H4 (cell line): Measurements from ENCODE around the gene DNAH10. TPM values are rescaled to one million over a fixed set of nuclear protein-coding genes. Genes with fewer than 3 reads are reported as not detected.
"Not testable (repeated sequence)": the region's sequence is repeated elsewhere in the genome, so short reads cannot be mapped to it uniquely, and the experiment has no call there.

Experiments used
- DNase-seq: peaks from one replicate; pipeline ENCODE4 v3.0.0-alpha.2; 2015; ENCODE audit warnings: low spot score
- total RNA-seq: library from RNA; depleted of rRNA; stranded (reverse); fragments of >200 nt; shearing (Covaris generic); gene quantifications from 2 replicates; pipeline ENCODE4 v1.2.3, GENCODE V29; 2014

DNAH10 gene
- total RNA-seq, 1 experiment from 2014 or later: 0.17 TPM

DNA sequence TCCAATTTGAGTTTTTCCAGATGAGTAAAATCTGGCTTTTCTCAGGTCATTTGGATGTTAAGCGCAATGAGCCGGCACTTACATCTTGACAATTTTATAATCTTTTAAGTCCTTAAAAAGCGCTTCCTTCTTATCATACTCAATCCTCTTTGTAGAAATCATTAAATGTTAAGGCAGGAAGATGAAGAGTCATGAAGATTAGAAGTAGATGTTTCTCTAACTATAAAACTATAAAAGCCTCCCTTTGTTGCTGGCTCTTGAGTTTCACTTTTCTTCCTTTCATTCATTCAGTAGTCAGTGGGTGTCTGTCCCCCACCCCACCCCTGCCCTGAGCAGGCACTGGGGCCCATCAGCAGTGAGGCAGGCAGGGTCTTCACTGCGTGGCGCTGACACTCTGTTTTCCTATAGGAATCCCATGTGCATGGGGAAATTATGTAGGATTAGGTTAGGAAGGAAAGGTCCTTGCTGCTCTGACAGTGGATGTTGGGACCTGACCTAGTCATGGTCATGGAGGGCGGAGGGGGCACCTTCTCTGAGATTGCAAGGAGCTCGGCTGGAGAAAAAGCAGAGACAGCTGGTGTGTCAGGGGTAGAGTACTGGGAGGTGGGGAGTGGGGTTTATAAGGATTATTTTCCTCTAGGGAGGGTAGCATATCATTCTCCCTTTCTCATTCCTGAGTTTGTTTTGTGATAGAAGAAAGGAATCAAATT, 144.8 kb downstream of the DNAH10 start:
- DNase-seq: no peak

DNA sequence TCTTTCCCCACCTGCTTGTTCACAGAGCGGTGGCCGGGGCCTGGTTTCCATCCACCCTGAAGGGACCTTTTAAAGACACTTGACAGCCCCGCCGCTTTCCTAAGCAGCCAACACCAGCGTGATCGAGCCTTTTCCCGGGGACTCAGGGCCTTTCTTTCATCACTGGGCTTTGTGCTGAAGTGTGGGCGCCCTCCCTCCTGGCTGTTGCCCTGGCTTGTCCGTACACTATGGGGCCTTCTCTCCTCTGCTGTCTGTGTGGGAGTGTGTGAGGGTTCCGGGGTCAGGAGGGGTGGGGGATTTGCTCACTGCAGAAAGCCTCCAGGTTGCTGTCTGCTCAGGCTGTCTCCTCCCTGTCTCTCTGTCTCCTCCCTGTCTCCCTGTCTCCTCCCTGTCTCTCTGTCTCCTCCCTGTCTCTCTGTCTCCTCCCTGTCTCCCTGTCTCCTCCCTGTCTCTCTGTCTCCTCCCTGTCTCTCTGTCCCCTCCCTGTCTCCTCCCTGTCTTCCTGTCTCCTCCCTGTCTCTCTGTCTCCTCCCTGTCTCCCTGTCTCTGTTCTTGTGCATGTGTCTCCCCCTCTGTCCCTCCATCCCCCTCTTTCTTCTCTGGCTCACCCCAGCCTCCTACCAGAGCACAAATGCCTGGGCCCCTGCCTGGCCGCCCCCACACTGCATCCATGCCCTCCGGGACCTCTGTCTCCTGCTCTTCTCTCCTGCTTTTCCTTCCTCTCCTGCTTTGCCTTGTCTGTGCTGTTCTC, 145.8 kb downstream of the DNAH10 start:
- no peak for DNase-seq

DNA sequence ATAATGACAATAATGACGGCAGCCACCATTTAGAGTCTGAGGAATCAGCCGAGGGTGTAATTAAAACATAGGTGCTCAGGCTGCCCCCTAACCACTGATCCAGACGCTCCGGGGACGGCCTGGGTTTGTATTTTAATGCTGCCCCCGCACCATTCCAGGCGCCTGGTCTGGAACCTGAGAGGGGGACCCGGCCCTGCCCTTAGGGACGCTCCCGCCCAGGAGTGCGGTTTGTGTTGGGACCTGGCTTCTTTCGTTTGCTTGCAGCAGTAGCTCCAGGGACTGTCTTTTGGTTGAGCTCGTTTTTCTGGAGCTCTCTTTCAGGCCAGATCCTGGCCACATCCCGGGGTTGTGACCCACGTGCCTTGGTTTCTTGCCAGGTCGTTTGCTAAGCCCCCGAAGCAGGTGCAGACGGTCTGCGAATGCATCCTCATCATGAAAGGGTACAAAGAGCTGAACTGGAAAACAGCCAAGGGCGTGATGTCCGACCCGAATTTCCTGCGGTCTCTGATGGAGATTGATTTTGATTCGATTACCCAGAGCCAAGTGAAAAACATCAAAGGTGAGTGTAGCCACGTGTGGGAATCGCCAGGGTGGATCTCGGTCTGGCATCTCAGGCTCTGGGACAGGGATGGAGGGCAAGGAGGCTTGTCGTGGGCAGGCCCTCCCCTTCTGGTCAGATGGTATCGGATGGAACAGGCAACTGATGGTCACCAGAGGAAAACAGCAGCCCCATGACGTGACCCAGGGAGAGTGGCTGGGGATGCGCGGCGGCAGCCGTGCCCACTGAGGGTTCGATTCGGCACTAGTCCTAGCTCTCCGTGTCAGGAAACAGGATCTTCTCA, 147.0 kb downstream of the DNAH10 start:
- DNase-seq: no peak

DNA sequence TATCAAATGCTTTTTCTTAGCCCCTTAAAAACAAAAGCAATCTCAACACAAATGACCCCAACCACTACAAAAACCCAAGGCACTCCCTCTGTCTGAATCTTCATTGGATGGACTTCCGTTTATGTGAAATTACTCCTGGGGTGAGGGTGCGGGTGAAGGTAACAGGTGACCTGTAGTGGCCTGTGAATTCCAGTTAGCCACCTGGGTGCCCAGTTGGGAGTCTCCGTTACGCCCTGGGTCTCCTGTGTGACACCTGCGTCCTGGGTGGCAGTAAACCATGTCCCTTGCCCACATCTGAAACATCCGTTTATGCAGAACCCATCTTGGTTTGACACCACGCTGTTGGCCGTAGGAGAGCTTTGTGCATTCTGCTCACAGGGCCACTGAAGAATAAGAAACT, 148.0 kb downstream of the DNAH10 start:
- DNase-seq: no peak

DNA sequence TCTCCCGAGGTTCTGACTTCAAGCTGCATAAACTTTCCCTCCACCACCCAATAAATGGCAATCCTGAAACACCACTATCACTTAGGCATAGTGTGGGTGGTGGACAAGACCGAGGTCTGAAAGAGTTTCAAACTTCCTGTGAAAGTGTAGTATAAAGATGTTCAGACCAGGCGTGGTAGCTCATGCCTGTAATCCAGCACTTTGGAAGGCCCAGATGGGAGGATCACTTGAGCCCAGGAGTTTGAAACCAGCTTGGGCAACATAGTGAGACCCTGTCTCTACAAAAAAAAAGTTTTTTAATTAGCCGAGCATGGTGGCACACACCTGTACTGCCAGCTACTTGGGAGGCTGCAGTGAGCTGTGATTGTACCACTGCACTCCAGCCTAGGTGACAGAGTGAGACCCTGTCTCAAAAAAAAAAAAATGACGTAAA, 148.7 kb downstream of the DNAH10 start:
- no peak for DNase-seq

DNA sequence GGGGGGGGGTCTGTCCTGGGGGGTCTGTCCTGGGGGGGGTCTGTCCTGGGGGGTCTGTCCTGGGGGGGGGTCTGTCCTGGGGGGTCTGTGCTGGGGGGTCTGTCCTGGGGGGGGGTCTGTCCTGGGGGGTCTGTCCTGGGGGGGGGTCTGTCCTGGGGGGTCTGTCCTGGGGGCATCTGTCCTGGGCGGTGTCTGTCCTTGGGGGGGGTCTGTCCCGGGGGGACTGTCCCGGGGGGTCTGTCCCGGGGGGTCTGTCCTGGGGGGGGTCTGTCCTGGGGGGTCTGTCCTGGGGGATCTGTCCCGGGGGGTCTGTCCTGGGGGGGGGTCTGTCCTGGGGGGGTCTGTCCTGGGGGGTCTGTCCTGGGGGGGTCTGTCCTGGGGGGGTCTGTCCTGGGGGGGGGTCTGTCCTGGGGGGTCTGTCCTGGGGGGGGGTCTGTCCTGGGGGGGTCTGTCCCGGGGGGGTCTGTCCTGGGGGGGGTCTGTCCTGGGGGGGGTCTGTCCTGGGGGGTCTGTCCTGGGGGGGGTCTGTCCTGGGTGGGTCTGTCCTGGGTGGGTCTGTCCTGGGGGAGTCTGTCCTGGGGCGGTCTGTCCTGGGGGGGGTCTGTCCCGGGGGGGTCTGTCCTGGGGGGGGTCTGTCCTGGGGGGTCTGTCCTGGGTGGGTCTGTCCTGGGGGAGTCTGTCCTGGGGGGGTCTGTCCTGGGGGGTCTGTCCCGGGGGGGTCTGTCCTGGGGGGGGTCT, 149.7 kb downstream of the DNAH10 start:
- not testable (repeated sequence) for DNase-seq

DNA sequence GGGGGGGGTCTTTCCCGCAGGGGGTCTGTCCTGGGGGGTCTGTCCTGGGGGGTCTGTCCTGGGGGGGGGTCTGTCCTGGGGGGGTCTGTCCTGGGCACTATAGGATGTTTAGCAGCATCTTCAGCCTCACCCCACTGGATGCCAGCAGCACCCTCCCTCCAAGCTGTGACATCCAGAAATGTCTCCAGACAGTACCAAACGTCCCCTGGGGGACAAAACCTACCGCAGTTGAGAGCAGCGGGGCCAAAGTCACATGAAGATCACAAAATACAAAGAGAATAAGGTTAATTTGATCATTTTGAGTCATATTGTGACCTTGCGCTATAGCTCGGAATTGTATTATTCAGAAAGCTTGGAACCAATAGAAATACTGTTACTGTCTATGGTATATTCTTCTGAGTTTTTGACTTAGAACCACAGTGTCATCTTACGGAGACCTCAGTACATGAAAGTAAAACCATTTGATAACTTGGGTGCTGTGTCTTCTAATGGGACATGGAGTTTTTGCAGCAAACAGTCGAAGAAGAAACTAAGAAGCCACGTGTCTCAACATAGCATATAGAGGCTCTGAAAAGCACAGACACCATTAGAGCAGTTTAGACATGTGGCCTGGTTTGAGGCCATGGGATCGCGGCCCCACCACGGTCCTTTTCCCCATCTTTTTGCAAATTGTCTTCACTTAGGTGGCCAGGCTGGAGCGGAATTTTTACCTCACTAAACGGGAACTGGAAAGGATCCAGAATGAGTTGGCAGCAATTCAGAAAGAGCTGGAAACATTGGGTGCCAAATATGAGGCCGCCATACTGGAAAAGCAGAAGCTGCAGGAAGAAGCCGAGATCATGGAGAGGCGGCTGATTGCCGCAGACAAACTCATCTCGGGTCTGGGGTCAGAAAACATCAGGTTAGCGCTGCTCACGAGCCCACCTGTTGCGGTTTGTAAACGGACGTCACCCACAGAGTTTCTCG, 150.6 kb downstream of the DNAH10 start:
- DNase-seq: no peak

DNA sequence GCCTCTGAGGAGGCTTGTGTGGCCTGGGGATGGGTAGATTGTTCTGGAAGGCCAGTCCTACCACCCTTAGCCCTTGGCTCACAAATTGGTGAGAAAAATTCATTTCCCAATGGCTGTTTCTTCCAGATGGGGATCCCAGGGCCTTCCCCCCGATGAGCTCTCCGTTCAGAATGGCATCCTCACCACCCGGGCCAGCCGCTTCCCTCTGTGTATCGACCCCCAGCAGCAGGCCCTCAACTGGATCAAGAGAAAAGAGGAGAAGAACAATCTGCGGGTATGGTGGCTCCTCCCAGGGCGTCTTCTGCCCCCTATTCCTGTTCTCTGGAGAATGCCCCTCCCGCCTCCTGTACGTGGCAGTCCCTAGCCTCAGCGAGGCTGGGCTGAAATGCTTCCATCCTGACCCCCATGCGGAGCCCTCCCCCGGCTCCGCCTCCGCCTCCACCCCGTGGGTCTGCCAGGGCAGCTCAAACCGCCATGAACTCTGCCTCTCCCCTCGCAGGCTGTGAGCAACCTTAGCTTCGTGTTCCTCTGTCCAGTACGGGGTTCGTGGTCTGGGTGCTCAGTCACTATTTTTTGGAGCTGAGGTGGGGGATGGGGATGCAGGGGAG, 152.7 kb downstream of the DNAH10 start:
- no peak for DNase-seq

DNA sequence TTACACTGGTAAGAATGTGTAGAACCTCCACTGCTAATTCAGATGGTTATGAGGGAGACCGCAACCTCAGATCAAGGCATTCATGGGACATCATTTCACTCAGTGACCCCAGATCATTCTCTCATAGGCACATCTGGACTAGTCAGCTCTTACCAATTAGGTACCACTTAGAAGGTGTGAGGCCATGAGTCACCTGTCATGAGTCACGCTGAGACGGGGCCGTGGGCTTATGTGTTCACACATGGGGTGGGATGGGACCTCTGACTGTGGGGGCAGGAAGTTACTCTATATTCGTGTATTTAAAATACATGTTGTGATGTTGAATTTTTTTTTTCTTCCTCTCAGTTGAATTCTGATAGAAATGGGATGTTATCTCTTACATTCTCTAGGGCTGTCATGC, 154.6 kb downstream of the DNAH10 start:
- DNase-seq: no peak

DNA sequence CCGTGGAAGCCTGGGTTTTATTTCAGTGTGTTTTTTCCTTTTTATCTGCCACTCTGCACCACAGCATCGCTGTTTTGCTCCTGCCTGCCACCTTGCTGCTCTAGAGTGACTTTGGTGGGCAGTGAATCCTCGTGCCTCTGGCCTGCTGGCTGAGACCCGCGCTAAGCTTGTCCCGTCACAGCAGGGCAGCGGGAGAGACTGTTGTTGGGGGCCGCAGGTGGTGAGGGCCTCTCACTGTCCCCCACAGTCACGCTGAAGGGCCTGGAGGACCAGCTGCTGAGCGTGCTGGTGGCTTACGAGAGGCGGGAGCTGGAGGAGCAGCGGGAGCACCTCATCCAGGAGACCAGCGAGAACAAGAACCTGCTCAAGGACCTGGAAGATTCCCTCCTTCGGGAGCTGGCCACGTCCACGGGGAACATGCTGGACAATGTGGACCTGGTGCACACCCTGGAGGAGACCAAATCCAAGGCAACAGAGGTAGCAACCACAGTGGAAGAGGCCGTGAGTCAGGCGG, 155.3 kb downstream of the DNAH10 start:
- no peak for DNase-seq

DNA sequence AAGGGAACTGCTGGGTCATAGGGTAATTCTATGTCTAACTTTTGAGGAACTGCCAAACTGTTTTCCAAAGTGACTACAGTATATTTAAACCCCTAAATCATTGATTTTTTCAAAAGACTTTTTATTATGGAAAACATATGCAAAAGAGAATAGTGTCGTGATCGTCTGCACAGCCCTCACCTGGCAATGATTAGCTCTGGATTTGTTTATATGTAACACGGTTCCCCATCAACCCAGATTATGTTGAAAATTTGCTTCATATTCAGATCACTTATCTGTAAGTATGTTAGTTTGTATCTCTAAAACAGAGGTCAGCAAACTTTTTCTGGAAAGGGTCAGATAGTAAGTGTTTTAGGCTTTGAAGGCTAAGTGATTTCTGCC, 157.9 kb downstream of the DNAH10 start:
- no peak for DNase-seq

DNA sequence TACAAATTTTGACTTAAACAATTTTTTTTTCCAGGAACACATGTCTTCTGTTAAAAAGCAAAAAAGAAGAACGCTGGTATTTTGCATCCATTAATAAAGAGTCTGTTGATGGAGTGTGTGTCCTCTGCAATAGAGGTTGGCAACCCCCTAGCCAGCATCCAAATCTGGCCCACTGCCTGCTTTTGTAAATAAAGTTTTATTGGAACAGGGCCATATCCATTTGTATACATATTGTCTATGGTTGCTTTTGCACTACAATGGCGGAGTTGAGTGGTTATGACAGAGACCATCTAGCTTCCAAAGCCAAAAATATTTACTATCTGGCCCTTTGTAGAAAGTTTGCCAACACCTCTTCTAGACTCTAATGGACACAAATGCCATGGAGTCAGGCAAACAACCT, 160.9 kb downstream of the DNAH10 start:
- DNase-seq: no peak

DNA sequence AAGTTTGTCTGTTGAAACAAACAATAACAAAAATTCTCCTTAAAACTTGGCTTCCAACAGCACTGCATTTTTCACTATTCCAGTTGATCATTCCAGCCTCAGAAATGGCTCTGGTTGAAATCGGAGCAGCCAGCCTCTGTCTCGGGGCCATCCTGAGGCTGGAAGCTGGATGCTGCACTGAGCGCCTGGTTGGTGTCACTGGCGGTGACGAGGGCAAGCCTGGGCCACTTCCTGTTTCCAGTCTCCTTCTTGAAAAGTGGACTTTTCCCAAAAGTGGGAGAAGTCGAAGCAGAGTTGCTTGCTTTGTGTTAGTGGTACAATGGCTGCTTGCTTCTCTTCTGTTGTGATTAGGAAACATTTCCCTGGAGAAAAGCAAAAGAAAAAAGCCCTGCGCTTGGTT, 161.8 kb downstream of the DNAH10 start:
- DNase-seq: no peak

DNA sequence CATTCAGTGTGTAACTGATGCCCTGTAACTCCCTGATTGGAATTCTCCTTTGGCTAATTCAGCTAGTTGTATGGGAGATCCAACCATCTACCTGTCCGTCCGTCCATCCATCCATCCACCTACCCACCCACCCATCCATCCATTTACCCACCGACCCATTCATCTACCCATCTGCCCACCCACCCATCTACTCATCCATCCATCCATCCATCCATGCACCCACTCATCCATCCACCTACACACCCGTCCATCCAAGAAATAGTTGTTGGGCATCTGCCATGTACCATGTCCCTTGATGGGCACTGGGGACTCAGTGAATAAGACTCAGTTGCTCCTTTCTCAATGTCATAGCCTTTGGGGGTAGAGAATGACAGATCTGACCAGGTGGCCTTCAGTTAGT, 162.4 kb downstream of the DNAH10 start:
- DNase-seq: no peak

DNA sequence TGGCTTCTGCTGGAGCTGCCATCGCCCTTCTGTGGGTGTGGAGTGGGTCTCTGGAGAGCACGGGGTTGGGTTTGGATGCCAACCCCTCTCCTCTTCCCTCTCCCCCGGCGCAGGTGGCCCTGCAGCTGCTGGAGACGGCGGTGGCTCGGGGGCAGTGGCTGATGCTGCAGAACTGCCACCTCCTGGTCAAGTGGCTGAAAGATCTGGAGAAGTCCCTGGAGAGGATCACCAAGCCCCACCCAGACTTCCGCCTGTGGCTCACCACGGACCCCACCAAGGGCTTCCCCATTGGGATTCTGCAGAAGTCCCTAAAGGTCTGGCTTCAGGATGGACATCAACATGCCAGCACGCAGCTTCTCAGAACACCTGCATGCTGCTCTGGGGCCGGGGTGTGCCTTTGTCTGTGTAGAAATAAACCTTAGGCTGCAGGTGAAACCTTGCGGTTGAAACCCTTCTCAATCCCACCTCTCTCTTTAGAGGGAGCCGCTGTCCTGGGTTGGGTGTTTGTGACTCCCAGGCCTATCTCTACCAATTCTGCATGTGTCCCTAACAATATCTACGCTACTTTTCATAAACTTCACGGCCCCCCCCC, 166.3 kb downstream of the DNAH10 start:
- no peak for DNase-seq

DNA sequence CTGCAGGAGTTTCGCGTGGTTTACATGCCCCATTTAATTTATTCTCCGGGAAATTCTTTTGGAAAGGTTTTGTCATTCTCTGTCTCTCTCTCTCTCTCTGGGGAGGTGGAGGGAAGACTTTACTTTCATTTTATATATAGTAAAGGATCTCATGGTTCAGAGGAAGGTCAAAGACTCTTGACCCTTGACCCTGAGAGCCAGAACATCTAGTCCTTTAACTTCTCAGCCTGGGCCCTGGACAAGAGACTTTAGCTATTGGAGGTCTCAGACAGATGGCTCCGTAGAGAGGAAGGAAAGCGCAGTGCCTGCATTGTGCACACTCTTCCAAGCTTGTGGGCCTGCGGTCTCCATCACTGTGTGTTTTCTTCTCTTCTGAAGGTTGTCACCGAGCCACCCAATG, 166.8 kb downstream of the DNAH10 start:
- DNase-seq: no peak

DNA sequence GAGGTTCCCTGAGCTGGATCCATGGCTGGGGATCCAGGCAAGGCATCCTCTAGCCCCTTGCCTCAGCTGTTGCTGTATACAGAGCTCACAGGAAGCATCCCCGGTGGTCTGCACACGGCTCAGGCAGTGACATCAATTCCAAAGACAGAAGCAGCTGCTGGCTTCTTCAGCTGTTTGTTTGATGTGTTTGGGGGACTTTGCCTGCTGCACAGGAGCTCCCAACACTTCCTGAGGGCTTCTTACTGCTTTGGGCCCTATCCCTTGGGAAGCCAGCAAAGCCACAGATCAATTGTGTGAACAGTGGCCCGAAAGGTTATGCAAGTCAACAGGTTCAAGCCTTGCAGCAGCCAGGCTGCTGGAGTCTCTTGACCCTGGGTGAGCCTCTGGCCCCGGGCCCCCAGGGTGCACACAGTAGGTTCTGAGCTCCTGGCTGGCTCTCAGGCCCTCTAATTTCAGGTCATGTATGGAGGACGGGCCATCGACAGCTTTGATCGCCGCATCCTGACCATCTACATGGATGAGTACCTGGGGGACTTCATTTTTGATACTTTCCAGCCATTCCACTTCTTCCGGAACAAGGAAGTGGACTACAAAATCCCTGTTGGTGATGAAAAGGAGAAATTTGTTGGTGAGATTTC, 168.0 kb downstream of the DNAH10 start:
- no peak for DNase-seq

DNA sequence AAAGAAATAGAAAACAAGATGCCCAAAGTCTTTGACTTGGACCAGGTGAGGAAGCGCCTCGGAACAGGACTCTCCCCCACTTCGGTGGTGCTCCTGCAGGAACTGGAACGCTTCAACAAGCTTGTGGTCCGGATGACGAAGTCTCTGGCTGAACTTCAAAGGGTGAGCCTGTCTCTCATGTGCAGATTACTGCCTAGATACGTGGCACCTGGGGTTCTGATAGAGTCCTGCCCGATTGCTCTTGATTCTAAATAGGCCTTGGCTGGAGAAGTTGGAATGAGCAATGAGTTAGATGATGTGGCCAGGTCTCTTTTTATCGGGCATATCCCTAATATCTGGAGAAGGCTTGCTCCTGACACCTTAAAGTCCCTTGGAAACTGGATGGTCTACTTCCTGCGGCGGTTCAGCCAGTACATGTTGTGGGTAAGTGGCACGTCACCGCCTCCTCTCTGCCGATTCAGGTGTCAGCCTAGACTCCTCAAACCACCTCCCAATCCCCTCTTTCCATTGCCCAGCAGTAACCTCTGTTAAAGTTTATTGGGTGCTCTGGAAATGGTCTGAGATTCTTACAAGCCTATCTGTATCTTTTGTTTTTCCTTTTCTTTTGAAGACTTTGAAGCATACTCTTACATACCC, 169.7 kb downstream of the DNAH10 start:
- no peak for DNase-seq

DNA sequence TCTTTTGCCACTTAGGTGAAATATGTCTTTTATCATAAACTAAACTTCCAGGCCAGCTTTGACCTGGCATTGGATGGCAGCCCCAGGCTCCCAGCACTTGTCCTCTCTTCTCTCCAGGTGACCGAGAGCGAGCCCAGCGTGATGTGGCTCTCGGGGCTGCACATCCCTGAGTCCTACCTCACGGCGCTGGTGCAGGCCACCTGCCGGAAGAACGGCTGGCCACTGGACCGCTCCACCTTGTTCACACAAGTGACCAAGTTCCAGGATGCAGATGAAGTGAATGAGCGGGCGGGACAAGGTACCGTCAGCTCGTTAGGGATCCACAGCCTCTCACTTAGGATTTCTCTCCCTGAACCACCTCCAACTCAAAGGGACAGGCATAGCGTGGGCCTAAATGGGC, 171.1 kb downstream of the DNAH10 start:
- DNase-seq: no peak
